Hematopoietic multipotent progenitor cell (in vitro differentiated cells): ENCODE measurements around the gene CBY1. TPM values are rescaled to one million over a fixed set of nuclear protein-coding genes. Genes with fewer than 3 reads are reported as not detected.

ENCODE experiments used
- DNase-seq, 3 donors: peaks; one replicate each; pipeline ENCODE4 v3.0.0-alpha.2; 2011 to 2015; ENCODE audit warnings: low read depth in 2 of 3, low spot score in 2 of 3
- total RNA-seq: library from RNA; depleted of rRNA; stranded (reverse); fragments of >200 nt; gene quantifications from one replicate; pipeline ENCODE4 v1.2.3, GENCODE V29; 2012

CBY1 gene
- total RNA-seq, 1 donor = 4.6 TPM

- DNase-seq = no peak
Observed at GRCh38 chr22:38718414-38718813, 62.0 kb downstream of the CBY1 start.

- DNase-seq = no peak
Observed at GRCh38 chr22:38719196-38719595, 62.8 kb downstream of the CBY1 start.

- DNase-seq = no peak
Observed at GRCh38 chr22:38720350-38720749, 63.9 kb downstream of the CBY1 start.

- no peak for DNase-seq
Observed at GRCh38 chr22:38721551-38721950, 65.1 kb downstream of the CBY1 start.

Other genes starting within 250 kb of the CBY1 start
- gene KCNJ4, start 201.4 kb upstream of the CBY1 start, total RNA-seq = 0.27 TPM
- 1.9 TPM for gene KDELR3, start 188.5 kb upstream of the CBY1 start, total RNA-seq
- 1,325 TPM for gene DDX17, start 150.3 kb upstream of the CBY1 start, total RNA-seq
- 2.2 TPM for gene DMC1, start 86.5 kb upstream of the CBY1 start, total RNA-seq
- 1.3 TPM for gene FAM227A, start 246 bp upstream of the CBY1 start, total RNA-seq
- gene TOMM22, start 25.3 kb downstream of the CBY1 start, total RNA-seq = 35.0 TPM
- 65.7 TPM for gene JOSD1, start 44.3 kb downstream of the CBY1 start, total RNA-seq
- 91.8 TPM for gene GTPBP1, start 49.3 kb downstream of the CBY1 start, total RNA-seq
- 256 TPM for gene SUN2, start 99.4 kb downstream of the CBY1 start, total RNA-seq
- gene DNAL4, start 137.5 kb downstream of the CBY1 start, total RNA-seq = 14.8 TPM
- gene NPTXR, start 187.4 kb downstream of the CBY1 start, total RNA-seq = 0.27 TPM
- gene CBX6, start 215.6 kb downstream of the CBY1 start, total RNA-seq = 15.6 TPM